Transverse colon (tissue), 4 donors: ENCODE data around the gene MRPL9. TPM values are rescaled to one million over a fixed set of nuclear protein-coding genes. Genes with fewer than 3 reads are reported as not detected.
"Not testable (repeated sequence)": the region's sequence is repeated elsewhere in the genome, so short reads cannot be mapped to it uniquely, and the experiment has no call there.

ENCODE experiments used
- DNase-seq: peaks from one replicate; pipeline ENCODE4 v3.0.0-alpha.2; 2019
- H3K27ac ChIP-seq, 4 donors: fragments of 200-600 bp; sonication (generic); 2 replicates each; pipeline ENCODE4 v1.5.1; 2016 to 2018; ENCODE audit warnings: inconsistent platforms in 4 of 4
- H3K27me3 ChIP-seq: fragments of 200-600 bp; sonication (generic); 2 replicates; pipeline ENCODE4 v1.5.1; 2017; ENCODE audit warnings: inconsistent platforms
- H3K36me3 ChIP-seq, 4 donors: fragments of 200-600 bp; sonication (generic); 2 replicates each; pipeline ENCODE4 v1.5.1; 2017 to 2019; ENCODE audit warnings: inconsistent platforms in 4 of 4
- H3K4me1 ChIP-seq, 4 donors: fragments of 200-600 bp; sonication (generic); 2 replicates each; pipeline ENCODE4 v1.5.1; 2017 to 2020; ENCODE audit warnings: inconsistent platforms in 4 of 4
- H3K4me3 ChIP-seq, 4 donors: fragments of 200-600 bp; sonication (generic); 1 replicate in 1 of 4; 2 replicates in 3 of 4; pipeline versions ENCODE4 v1.5.1 to v1.6.1; 2017 to 2019; ENCODE audit warnings: inconsistent platforms in 4 of 4
- H3K9me3 ChIP-seq, 2 donors: fragments of 200-600 bp; sonication (generic); 2 replicates each; pipeline ENCODE4 v1.5.1; 2017 to 2019; ENCODE audit warnings: inconsistent platforms in 2 of 2
- EP300 ChIP-seq: sonication (generic); formaldehyde crosslinking; IDR thresholded peaks from one replicate; pipeline ENCODE4 v1.6.1; 2017; ENCODE audit warnings: antibody characterized with exemption, low read depth
- POLR2A ChIP-seq: fragments of 450-650 bp; IDR thresholded peaks from one replicate; pipeline ENCODE4 v1.6.1; 2016; ENCODE audit warnings: antibody characterized with exemption, mild to moderate bottlenecking, moderate library complexity
- POLR2AphosphoS5 ChIP-seq, 3 donors: sonication (generic); formaldehyde crosslinking; IDR thresholded peaks; one replicate each; pipeline ENCODE4 v1.6.1; 2016; ENCODE audit warnings: antibody characterized with exemption in 3 of 3
- whole genome bisulfite sequencing, 2 donors: methylation state at CpG; one replicate each; pipeline ENCODE4 v1.1.5; 2018; ENCODE audit warnings: low coverage in 1 of 2; 5-methylcytosine and 5-hydroxymethylcytosine counted together
- in situ Hi-C, 4 donors: fragments of 200-750 bp; cut with MboI; loops; one replicate each; pipeline versions ENCODE4 v1.15.0 to v1.15.1; 2017; ENCODE audit warnings: low sequenced_read_pairs in 3 of 4, low pct_ligation_motif_present in 1 of 4, low pct_unique_long_range_greater_than_20kb in 1 of 4
- intact Hi-C: fragments of 100-400 bp; cut with DNase I; formaldehyde crosslinking; loops from one replicate; pipeline ENCODE4 v1.15.1; 2023; ENCODE audit warnings: low total_unique reads
- total RNA-seq, 4 donors: library from RNA; depleted of rRNA; stranded (reverse); fragments of >200 nt; gene quantifications; one replicate each; pipeline ENCODE4 v1.1.0, GENCODE V29; 2016
- TF ChIP-seq, protein P1 (sequence below), 5 experiments: fragments of 200-600 bp in 3 of 5; fragments of 450-650 bp in 2 of 5; sonication (generic) in 3 of 5; IDR thresholded peaks; 1 replicate in 2 of 5; 2 replicates in 3 of 5; pipeline ENCODE4 v1.5.1; 2016 to 2017; ENCODE audit warnings: antibody characterized with exemption in 5 of 5, inconsistent platforms in 3 of 5, mild to moderate bottlenecking in 2 of 5, moderate library complexity in 1 of 5

Gene MRPL9
- total RNA-seq, 4 donors from 2014 or later: 20.2 to 138 (median 40.1) TPM

GRCh38 chr1:151739590-151740355 lies 23.5 kb downstream of the MRPL9 start:
- intact Hi-C loops: loop anchor here (5.0 kb wide), 1 partner anchor 207 kb away; no protein-coding TSS in a partner anchor
- Histone ChIP-seq H3K36me3 (no peaks in the 10 kb centered on the region), H3K27me3 (no peaks in the 10 kb centered on the region), H3K27ac (no peak overlapping the region), H3K4me3 (no peak overlapping the region), H3K4me1 (peaks cover 0 to 5% (median 0%) of the 10 kb centered on the region in 4 donors), H3K9me3 (peaks cover 3 to 5% of the 10 kb centered on the region in 2 donors)
- WGBS, 2 donors: 4 to 39% methylated on average over 3 of the region's 3 CpGs
- DNase-seq: peak; percentile 50
- TF ChIP-seq, protein P1, sequence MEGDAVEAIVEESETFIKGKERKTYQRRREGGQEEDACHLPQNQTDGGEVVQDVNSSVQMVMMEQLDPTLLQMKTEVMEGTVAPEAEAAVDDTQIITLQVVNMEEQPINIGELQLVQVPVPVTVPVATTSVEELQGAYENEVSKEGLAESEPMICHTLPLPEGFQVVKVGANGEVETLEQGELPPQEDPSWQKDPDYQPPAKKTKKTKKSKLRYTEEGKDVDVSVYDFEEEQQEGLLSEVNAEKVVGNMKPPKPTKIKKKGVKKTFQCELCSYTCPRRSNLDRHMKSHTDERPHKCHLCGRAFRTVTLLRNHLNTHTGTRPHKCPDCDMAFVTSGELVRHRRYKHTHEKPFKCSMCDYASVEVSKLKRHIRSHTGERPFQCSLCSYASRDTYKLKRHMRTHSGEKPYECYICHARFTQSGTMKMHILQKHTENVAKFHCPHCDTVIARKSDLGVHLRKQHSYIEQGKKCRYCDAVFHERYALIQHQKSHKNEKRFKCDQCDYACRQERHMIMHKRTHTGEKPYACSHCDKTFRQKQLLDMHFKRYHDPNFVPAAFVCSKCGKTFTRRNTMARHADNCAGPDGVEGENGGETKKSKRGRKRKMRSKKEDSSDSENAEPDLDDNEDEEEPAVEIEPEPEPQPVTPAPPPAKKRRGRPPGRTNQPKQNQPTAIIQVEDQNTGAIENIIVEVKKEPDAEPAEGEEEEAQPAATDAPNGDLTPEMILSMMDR (IDR thresholded peaks at IDR 0.05): no peak
- TF ChIP-seq POLR2AphosphoS5 (IDR thresholded peaks at IDR 0.05) (no peak), EP300 (no peak), POLR2A (no peak)
- in situ Hi-C loops: loop anchor here in 3 of 4 donors (10.0 to 25.0 kb wide), 3 partner anchors 145 to 302 kb away; no protein-coding TSS in a partner anchor

GRCh38 chr1:151737479-151737878 lies 25.8 kb downstream of the MRPL9 start:
- no peak overlapping the region for H3K4me3 ChIP-seq
- H3K36me3 ChIP-seq: no peaks in the 10 kb centered on the region
- no peak for TF ChIP-seq POLR2AphosphoS5 (IDR thresholded peaks at IDR 0.05)
- H3K27ac ChIP-seq: no peak overlapping the region
- no peak for DNase-seq
- peaks cover 3 to 5% of the 10 kb centered on the region in 2 donors for H3K9me3 ChIP-seq
- no peaks in the 10 kb centered on the region for H3K27me3 ChIP-seq
- in situ Hi-C loops (loop anchor here in 3 of 4 donors (10.0 to 25.0 kb wide), 3 partner anchors 143 to 300 kb away; no protein-coding TSS in a partner anchor), intact Hi-C loops (loop anchor here (5.0 kb wide), 1 partner anchor 205 kb away; no protein-coding TSS in a partner anchor)
- peaks cover 0 to 5% (median 0%) of the 10 kb centered on the region in 4 donors for H3K4me1 ChIP-seq

DNA sequence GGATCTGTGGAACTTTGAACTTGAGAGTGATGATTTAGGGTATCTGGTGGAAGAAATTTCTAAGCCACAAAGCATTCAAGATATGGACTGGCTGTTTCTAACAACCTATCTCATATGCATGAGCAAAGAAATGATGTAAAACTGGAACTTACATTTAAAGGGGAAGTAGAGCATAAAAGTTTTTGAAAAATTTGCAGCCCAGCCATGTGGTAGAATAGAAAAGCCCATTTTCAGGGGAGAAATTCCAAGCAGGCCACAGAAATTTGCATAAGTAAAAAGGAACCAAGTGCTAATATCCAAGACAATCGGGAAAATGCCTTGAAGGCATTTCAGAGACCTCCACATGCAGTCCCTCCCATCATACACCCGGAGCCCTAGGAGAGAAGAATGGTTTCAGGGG lies 26.3 kb downstream of the MRPL9 start:
- WGBS, 2 donors: 88 to 90% methylated on average over 2 of the region's 2 CpGs
- H3K4me3 ChIP-seq: no peak overlapping the region
- no peak for DNase-seq
- TF ChIP-seq POLR2AphosphoS5 (IDR thresholded peaks at IDR 0.05): no peak
- no peak for TF ChIP-seq POLR2A
- TF ChIP-seq EP300: no peak
- TF ChIP-seq, protein P1 (IDR thresholded peaks at IDR 0.05): no peak
- H3K36me3 ChIP-seq: no peaks in the 10 kb centered on the region
- no peaks in the 10 kb centered on the region for H3K27me3 ChIP-seq
- in situ Hi-C loops: loop anchor here in 3 of 4 donors (10.0 to 25.0 kb wide), 3 partner anchors 142 to 300 kb away; no protein-coding TSS in a partner anchor
- H3K27ac ChIP-seq: no peak overlapping the region
- H3K4me1 ChIP-seq: peaks cover 0 to 5% (median 0%) of the 10 kb centered on the region in 4 donors
- intact Hi-C loops: loop anchor here (5.0 kb wide), 1 partner anchor 205 kb away; no protein-coding TSS in a partner anchor
- H3K9me3 ChIP-seq: peaks cover 3 to 5% of the 10 kb centered on the region in 2 donors

DNA sequence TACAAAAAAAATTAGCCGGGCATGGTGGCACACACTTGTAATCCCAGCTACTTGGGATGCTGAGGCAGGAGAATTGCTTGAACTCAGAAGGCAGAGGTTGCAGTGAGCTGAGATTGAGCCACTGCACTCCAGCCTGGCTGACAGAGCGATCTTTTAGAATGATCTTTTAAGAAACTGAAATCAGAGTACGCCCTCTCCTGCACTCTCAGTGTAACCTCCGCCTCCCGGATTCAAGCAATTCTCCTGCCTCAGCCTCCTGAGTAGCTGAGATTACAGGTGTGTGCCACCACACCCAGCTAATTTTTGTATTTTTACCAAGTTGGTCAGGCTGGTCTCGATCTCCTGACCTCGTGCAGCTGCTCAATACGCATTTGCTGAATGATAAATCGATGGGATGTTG lies 29.3 kb downstream of the MRPL9 start:
- in situ Hi-C loops (loop anchor here in 3 of 4 donors (5.0 to 25.0 kb wide), 4 partner anchors 139 to 297 kb away; no protein-coding TSS in a partner anchor), intact Hi-C loops (loop anchor here (5.0 kb wide), 2 partner anchors 42 to 142 kb away; no protein-coding TSS in a partner anchor)
- H3K9me3 ChIP-seq, H3K27ac ChIP-seq, DNase-seq, H3K27me3 ChIP-seq, H3K4me3 ChIP-seq, H3K36me3 ChIP-seq: not testable (repeated sequence)
- WGBS, 2 donors: 85 to 91% methylated on average over 4 to 9 of the region's 9 CpGs
- H3K4me1 ChIP-seq: peaks cover 0 to 19% (median 10%) of the 10 kb centered on the region in 4 donors

- TF ChIP-seq POLR2AphosphoS5 (IDR thresholded peaks at IDR 0.05) (no peak), EP300 (no peak), POLR2A (no peak)
- TF ChIP-seq, protein P1 (IDR thresholded peaks at IDR 0.05): no peak
- Histone ChIP-seq H3K9me3 (peaks cover 3 to 5% of the 10 kb centered on the region in 2 donors), H3K4me1 (peaks cover 0 to 28% (median 16%) of the 10 kb centered on the region in 4 donors), H3K27ac (no peak overlapping the region), H3K4me3 (no peak overlapping the region), H3K27me3 (no peaks in the 10 kb centered on the region), H3K36me3 (no peaks in the 10 kb centered on the region)
- 60 to 76% methylated on average over 3 of the region's 3 CpGs for WGBS, 2 donors
- intact Hi-C loops (loop anchor here (5.0 kb wide), 2 partner anchors 41 to 141 kb away; no protein-coding TSS in a partner anchor), in situ Hi-C loops (loop anchor here in 3 of 4 donors (5.0 to 25.0 kb wide), 4 partner anchors 138 to 296 kb away; no protein-coding TSS in a partner anchor)
- no peak for DNase-seq
Measured at GRCh38 chr1:151733126-151733525, 30.2 kb downstream of the MRPL9 start.
